HepG2 (cell line): Measurements from ENCODE around the gene FUT8. TPM values are rescaled to one million over a fixed set of nuclear protein-coding genes. Genes with fewer than 3 reads are reported as not detected.

Experiments used
- ATF4 ChIP-seq, 2 experiments: fragments of 450-650 bp in 1 of 2; sonication (generic) in 1 of 2; formaldehyde crosslinking; IDR thresholded peaks; 2 replicates each; pipeline versions ENCODE4 v1.5.0 to v1.8.0; 2020 to 2022; ENCODE audit warnings: mild to moderate bottlenecking in 1 of 2, missing genetic modification reagents in 1 of 2
- GFI1 ChIP-seq: sonication (generic); formaldehyde crosslinking; IDR thresholded peaks from 2 replicates; pipeline ENCODE4 v1.5.0; 2020; ENCODE audit warnings: missing genetic modification reagents, mild to moderate bottlenecking, borderline replicate concordance
- HDAC6 ChIP-seq: fragments of 200-600 bp; sonication (generic); IDR thresholded peaks from 2 replicates; pipeline ENCODE4 v1.7.0; 2017; ENCODE audit warnings: mild to moderate bottlenecking, antibody characterized with exemption, low read length, low read depth
- NCOA5 ChIP-seq: sonication (generic); formaldehyde crosslinking; IDR thresholded peaks from 2 replicates; pipeline ENCODE4 v1.4.0; 2020; ENCODE audit warnings: missing genetic modification reagents
- PPARG ChIP-seq: conservative IDR thresholded peaks from 2 replicates; pipeline ENCODE4 v1.6.1; 2016; ENCODE audit warnings: missing biosample characterization, missing genetic modification reagents
- RARA ChIP-seq: IDR thresholded peaks from 2 replicates; pipeline ENCODE4 v1.6.1; 2016; ENCODE audit warnings: missing genetic modification reagents, missing compliant biosample characterization
- REPIN1 ChIP-seq: sonication (generic); formaldehyde crosslinking; IDR thresholded peaks from 2 replicates; pipeline ENCODE4 v1.8.0; 2022; ENCODE audit warnings: missing genetic modification reagents, low read depth, mild to moderate bottlenecking, borderline replicate concordance
- SETDB1 ChIP-seq: sonication (generic); formaldehyde crosslinking; IDR thresholded peaks from 2 replicates; pipeline ENCODE4 v1.5.1; 2020; ENCODE audit warnings: missing genetic modification reagents, mild to moderate bottlenecking, borderline replicate concordance
- SNAI1 ChIP-seq: sonication (generic); formaldehyde crosslinking; IDR thresholded peaks from 2 replicates; pipeline ENCODE4 v1.5.0; 2020; ENCODE audit warnings: mild to moderate bottlenecking, missing genetic modification reagents, borderline replicate concordance
- YEATS4 ChIP-seq: sonication (generic); formaldehyde crosslinking; IDR thresholded peaks from 2 replicates; pipeline ENCODE4 v1.4.0; 2020; ENCODE audit warnings: missing genetic modification reagents, borderline replicate concordance
- ZBTB21 ChIP-seq: sonication (generic); formaldehyde crosslinking; IDR thresholded peaks from 2 replicates; pipeline ENCODE4 v1.4.0; 2020; ENCODE audit warnings: missing genetic modification reagents
- ZBTB25 ChIP-seq: IDR thresholded peaks from 2 replicates; pipeline ENCODE4 v1.6.1; 2018; ENCODE audit warnings: missing genetic modification reagents
- ZNF143 ChIP-seq: sonication (generic); formaldehyde crosslinking; IDR thresholded peaks from 2 replicates; pipeline ENCODE4 v1.4.0; 2020; ENCODE audit warnings: missing genetic modification reagents
- ZNF574 ChIP-seq: sonication (generic); formaldehyde crosslinking; IDR thresholded peaks from 2 replicates; pipeline ENCODE4 v1.4.0; 2020; ENCODE audit warnings: missing genetic modification reagents
- polyA plus RNA-seq, 8 experiments: library from polyadenylated mRNA; depleted of rRNA in 3 of 8; stranded (reverse) in 7 of 8; unstranded in 1 of 8; fragments of >200 nt; fragmentation: Illumina TruSeq in 4 of 8; extraction: Trizol in 4 of 8; gene quantifications; 2 replicates each; pipeline versions ENCODE4 v1.2.1 to v1.2.3, GENCODE V29; 2011 to 2016; ENCODE audit warnings: low read depth in 4 of 8, missing spikeins in 1 of 8, mixed read lengths in 1 of 8; ENCODE audit not compliant: insufficient read depth in 1 of 8
- total RNA-seq, 5 experiments: library from RNA; depleted of rRNA; stranded (reverse); fragments of >200 nt; fragmentation: Illumina TruSeq; extraction: Trizol; gene quantifications; 2 replicates each; pipeline ENCODE4 v1.2.3, GENCODE V29; 2016; ENCODE audit warnings: low read depth in 1 of 5
- TF ChIP-seq, protein P1 (sequence below): sonication (generic); formaldehyde crosslinking; conservative IDR thresholded peaks from 2 replicates; pipeline ENCODE4 v1.4.0; 2020; ENCODE audit warnings: missing genetic modification reagents
- TF ChIP-seq, protein P2 (sequence below): sonication (generic); formaldehyde crosslinking; IDR thresholded peaks from 2 replicates; pipeline ENCODE4 v1.8.0; 2022; ENCODE audit warnings: mild to moderate bottlenecking, missing genetic modification reagents
- TF ChIP-seq, protein P3 (sequence below): sonication (generic); formaldehyde crosslinking; IDR thresholded peaks from 2 replicates; pipeline ENCODE4 v1.5.0; 2020; ENCODE audit warnings: mild to moderate bottlenecking, low read depth, missing genetic modification reagents, borderline replicate concordance
- TF ChIP-seq, protein P4 (sequence below): sonication (generic); formaldehyde crosslinking; IDR thresholded peaks from 2 replicates; pipeline ENCODE4 v1.4.0; 2020; ENCODE audit warnings: missing genetic modification reagents

Gene FUT8
- total and polyA plus RNA-seq, 2 of the 13 experiments (the other 11 are each of a cell fraction or from before 2014, with no cell fraction given) = 9.3 to 17.5 TPM

GRCh38 chr14:65412032-65412846 is at the start of gene FUT8 (continued):
- TF ChIP-seq, protein P1, sequence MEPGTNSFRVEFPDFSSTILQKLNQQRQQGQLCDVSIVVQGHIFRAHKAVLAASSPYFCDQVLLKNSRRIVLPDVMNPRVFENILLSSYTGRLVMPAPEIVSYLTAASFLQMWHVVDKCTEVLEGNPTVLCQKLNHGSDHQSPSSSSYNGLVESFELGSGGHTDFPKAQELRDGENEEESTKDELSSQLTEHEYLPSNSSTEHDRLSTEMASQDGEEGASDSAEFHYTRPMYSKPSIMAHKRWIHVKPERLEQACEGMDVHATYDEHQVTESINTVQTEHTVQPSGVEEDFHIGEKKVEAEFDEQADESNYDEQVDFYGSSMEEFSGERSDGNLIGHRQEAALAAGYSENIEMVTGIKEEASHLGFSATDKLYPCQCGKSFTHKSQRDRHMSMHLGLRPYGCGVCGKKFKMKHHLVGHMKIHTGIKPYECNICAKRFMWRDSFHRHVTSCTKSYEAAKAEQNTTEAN = peak; percentile 16; the same call in 1 of the 2 replicates
- TF ChIP-seq, protein P2, sequence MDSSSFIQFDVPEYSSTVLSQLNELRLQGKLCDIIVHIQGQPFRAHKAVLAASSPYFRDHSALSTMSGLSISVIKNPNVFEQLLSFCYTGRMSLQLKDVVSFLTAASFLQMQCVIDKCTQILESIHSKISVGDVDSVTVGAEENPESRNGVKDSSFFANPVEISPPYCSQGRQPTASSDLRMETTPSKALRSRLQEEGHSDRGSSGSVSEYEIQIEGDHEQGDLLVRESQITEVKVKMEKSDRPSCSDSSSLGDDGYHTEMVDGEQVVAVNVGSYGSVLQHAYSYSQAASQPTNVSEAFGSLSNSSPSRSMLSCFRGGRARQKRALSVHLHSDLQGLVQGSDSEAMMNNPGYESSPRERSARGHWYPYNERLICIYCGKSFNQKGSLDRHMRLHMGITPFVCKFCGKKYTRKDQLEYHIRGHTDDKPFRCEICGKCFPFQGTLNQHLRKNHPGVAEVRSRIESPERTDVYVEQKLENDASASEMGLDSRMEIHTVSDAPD (CRISPR knock-in tag) = no peak; the same call in none of the 2 replicates
- TF ChIP-seq HDAC6 (no peak), ZNF574 (peak; percentile 47; the same call in 1 of the 2 replicates), ZBTB21 (CRISPR knock-in tag) (no peak), SNAI1 (CRISPR knock-in tag) (no peak), PPARG (CRISPR knock-in tag) (no peak; the same call in 1 of the 2 replicates), ATF4 (CRISPR knock-in tag; IDR thresholded peaks at IDR 0.05) (no peak), GFI1 (CRISPR knock-in tag) (no peak; the same call in 1 of the 2 replicates), YEATS4 (CRISPR knock-in tag) (peak; percentile 64), SETDB1 (CRISPR knock-in tag) (no peak), RARA (peak; percentile 35; the same call in 1 of the 2 replicates), ZNF143 (CRISPR knock-in tag) (no peak; the same call in 1 of the 2 replicates), ZBTB25 (CRISPR knock-in tag) (peak; percentile 74; the same call in 1 of the 2 replicates), NCOA5 (CRISPR knock-in tag) (no peak), REPIN1 (CRISPR knock-in tag) (peak; percentile 67; the same call in 1 of the 2 replicates)
- TF ChIP-seq, protein P3, sequence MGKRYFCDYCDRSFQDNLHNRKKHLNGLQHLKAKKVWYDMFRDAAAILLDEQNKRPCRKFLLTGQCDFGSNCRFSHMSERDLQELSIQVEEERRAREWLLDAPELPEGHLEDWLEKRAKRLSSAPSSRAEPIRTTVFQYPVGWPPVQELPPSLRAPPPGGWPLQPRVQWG = no peak
- TF ChIP-seq, protein P4, sequence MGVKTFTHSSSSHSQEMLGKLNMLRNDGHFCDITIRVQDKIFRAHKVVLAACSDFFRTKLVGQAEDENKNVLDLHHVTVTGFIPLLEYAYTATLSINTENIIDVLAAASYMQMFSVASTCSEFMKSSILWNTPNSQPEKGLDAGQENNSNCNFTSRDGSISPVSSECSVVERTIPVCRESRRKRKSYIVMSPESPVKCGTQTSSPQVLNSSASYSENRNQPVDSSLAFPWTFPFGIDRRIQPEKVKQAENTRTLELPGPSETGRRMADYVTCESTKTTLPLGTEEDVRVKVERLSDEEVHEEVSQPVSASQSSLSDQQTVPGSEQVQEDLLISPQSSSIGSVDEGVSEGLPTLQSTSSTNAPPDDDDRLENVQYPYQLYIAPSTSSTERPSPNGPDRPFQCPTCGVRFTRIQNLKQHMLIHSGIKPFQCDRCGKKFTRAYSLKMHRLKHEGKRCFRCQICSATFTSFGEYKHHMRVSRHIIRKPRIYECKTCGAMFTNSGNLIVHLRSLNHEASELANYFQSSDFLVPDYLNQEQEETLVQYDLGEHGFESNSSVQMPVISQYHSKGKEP (CRISPR knock-in tag) = no peak
